Measurements from ENCODE around the gene NTRK2. TPM values are rescaled to one million over a fixed set of nuclear protein-coding genes. Genes with fewer than 3 reads are reported as not detected.

The NTRK2 gene
- total RNA-seq, 1 experiment from 2014 or later, result not detected

DNA sequence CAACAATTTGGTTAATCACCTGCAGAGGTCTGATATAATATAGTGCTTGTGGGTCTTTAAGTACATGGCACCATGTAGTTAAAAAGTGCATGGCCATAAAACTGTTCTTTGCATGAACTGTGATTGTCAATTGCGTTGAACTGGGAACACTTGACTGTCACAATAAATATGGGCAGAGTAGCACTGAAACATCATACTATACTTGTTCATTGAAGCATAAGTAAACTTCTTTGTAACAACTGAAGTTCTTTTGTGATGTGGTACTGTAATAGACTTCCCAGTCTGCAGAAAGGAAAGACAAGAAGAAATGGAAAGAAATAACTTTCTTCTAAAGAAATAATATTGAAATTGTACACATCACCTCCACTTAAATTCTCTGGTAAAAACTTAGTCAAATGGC lies 9.8 kb upstream of the NTRK2 start:
- Histone ChIP-seq H3K9me2 (ENCODE audit: insufficient read depth) (no peaks in the 10 kb centered on the region), H3K4me3 (replicated peaks in 1 of 2; ENCODE audit: low read depth in 1 of 2, low read length in 2 of 2) (no peak overlapping the region), H4K20me1 (ENCODE audit: insufficient read depth) (no peaks in the 10 kb centered on the region), H3K27me3 (ENCODE audit: insufficient read depth, low read length) (no peaks in the 10 kb centered on the region), H3K4me1 (ENCODE audit: control insufficient read depth in 1 of 2, insufficient read depth in 2 of 2, low read length in 2 of 2) (no peaks in the 10 kb centered on the region), H3K9ac (ENCODE audit: low read length) (no peak overlapping the region), H3K9me3 (ENCODE audit: control insufficient read depth in 1 of 2, insufficient read depth in 1 of 2, low read depth in 1 of 2, low read length in 2 of 2) (no peaks in the 10 kb centered on the region), H3K79me2 (ENCODE audit: insufficient read depth, low read length) (no peaks in the 10 kb centered on the region), H2AFZ (ENCODE audit: low read depth, low read length, poor library complexity, severe bottlenecking) (no peak overlapping the region), H3K4me2 (ENCODE audit: low read length) (no peak overlapping the region), H3K36me3 (ENCODE audit: control insufficient read depth in 1 of 2, insufficient read depth in 2 of 2, low read length in 2 of 2) (no peaks in the 10 kb centered on the region), H3K27ac (ENCODE audit: low read depth, low read length) (no peak overlapping the region)
- ChIA-PET CTCF (no interaction called here), POLR2A (no interaction called here), RAD21 (ENCODE audit: low non-redundant PET in 1 of 2, low total read pairs in 2 of 2, uncharacterized antibody in 2 of 2, unreplicated experiment in 2 of 2) (no interaction called here)
- ATAC-seq (no peak), DNase-seq (ENCODE audit: low read depth, low spot score) (no peak)
- BruUV-seq (replicated peaks), result no TSS peak
- TF ChIP-seq, protein P1, sequence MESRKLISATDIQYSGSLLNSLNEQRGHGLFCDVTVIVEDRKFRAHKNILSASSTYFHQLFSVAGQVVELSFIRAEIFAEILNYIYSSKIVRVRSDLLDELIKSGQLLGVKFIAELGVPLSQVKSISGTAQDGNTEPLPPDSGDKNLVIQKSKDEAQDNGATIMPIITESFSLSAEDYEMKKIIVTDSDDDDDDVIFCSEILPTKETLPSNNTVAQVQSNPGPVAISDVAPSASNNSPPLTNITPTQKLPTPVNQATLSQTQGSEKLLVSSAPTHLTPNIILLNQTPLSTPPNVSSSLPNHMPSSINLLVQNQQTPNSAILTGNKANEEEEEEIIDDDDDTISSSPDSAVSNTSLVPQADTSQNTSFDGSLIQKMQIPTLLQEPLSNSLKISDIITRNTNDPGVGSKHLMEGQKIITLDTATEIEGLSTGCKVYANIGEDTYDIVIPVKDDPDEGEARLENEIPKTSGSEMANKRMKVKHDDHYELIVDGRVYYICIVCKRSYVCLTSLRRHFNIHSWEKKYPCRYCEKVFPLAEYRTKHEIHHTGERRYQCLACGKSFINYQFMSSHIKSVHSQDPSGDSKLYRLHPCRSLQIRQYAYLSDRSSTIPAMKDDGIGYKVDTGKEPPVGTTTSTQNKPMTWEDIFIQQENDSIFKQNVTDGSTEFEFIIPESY (IDR thresholded peaks at IDR 0.05; ENCODE audit: extremely low read depth, insufficient replicate concordance, low read length), result no peak
- TF ChIP-seq JUND (IDR thresholded peaks at IDR 0.05), result no peak
- TF ChIP-seq SP1 (IDR thresholded peaks at IDR 0.05; ENCODE audit: low read depth), result no peak
- no peak for TF ChIP-seq ZNF274 (IDR thresholded peaks at IDR 0.05; ENCODE audit: low read depth, low read length)
- TF ChIP-seq, protein P2, sequence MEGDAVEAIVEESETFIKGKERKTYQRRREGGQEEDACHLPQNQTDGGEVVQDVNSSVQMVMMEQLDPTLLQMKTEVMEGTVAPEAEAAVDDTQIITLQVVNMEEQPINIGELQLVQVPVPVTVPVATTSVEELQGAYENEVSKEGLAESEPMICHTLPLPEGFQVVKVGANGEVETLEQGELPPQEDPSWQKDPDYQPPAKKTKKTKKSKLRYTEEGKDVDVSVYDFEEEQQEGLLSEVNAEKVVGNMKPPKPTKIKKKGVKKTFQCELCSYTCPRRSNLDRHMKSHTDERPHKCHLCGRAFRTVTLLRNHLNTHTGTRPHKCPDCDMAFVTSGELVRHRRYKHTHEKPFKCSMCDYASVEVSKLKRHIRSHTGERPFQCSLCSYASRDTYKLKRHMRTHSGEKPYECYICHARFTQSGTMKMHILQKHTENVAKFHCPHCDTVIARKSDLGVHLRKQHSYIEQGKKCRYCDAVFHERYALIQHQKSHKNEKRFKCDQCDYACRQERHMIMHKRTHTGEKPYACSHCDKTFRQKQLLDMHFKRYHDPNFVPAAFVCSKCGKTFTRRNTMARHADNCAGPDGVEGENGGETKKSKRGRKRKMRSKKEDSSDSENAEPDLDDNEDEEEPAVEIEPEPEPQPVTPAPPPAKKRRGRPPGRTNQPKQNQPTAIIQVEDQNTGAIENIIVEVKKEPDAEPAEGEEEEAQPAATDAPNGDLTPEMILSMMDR (IDR thresholded peaks at IDR 0.05 in 2 of 3, conservative IDR thresholded peaks at IDR 0.05 in 1 of 3; ENCODE audit: borderline replicate concordance in 1 of 3, insufficient read depth in 1 of 3, low read depth in 2 of 3, low read length in 2 of 3), result no peak
- no peak for TF ChIP-seq ELF1 (IDR thresholded peaks at IDR 0.05; ENCODE audit: borderline replicate concordance, low read depth)
- no peak for TF ChIP-seq TCF7L2 (IDR thresholded peaks at IDR 0.05; ENCODE audit: borderline replicate concordance, extremely low read depth, insufficient read depth, insufficient read length)
- no peak for TF ChIP-seq CEBPB (IDR thresholded peaks at IDR 0.05; ENCODE audit: low read depth)
- TF ChIP-seq POLR2A (IDR thresholded peaks at IDR 0.05; ENCODE audit: borderline replicate concordance, extremely low read depth, insufficient read depth, insufficient read length), result no peak
- no peak for TF ChIP-seq YY1 (IDR thresholded peaks at IDR 0.05; ENCODE audit: extremely low read depth, insufficient replicate concordance, low read depth, low read length)
- no peak for TF ChIP-seq ZFX (IDR thresholded peaks at IDR 0.05)
- no peak for TF ChIP-seq SRF (IDR thresholded peaks at IDR 0.05; ENCODE audit: low read depth)
- TF ChIP-seq, protein P3, sequence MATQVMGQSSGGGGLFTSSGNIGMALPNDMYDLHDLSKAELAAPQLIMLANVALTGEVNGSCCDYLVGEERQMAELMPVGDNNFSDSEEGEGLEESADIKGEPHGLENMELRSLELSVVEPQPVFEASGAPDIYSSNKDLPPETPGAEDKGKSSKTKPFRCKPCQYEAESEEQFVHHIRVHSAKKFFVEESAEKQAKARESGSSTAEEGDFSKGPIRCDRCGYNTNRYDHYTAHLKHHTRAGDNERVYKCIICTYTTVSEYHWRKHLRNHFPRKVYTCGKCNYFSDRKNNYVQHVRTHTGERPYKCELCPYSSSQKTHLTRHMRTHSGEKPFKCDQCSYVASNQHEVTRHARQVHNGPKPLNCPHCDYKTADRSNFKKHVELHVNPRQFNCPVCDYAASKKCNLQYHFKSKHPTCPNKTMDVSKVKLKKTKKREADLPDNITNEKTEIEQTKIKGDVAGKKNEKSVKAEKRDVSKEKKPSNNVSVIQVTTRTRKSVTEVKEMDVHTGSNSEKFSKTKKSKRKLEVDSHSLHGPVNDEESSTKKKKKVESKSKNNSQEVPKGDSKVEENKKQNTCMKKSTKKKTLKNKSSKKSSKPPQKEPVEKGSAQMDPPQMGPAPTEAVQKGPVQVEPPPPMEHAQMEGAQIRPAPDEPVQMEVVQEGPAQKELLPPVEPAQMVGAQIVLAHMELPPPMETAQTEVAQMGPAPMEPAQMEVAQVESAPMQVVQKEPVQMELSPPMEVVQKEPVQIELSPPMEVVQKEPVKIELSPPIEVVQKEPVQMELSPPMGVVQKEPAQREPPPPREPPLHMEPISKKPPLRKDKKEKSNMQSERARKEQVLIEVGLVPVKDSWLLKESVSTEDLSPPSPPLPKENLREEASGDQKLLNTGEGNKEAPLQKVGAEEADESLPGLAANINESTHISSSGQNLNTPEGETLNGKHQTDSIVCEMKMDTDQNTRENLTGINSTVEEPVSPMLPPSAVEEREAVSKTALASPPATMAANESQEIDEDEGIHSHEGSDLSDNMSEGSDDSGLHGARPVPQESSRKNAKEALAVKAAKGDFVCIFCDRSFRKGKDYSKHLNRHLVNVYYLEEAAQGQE (IDR thresholded peaks at IDR 0.05; ENCODE audit: low read depth), result no peak
- no peak for TF ChIP-seq EZH2phosphoT487 (IDR thresholded peaks at IDR 0.05; ENCODE audit: borderline replicate concordance)
- no peak for TF ChIP-seq EZH2 (IDR thresholded peaks at IDR 0.05)
- TF ChIP-seq FOSL1 (IDR thresholded peaks at IDR 0.05; ENCODE audit: low read depth), result no peak
- intact Hi-C loops (cut with micrococcal nuclease), result no loop called here

All from HCT116 (cell line).